Cerebellar cortex (tissue), 1 donor: ENCODE data around the gene DCST1.
"Not testable (repeated sequence)": the region's sequence is repeated elsewhere in the genome, so short reads cannot be mapped to it uniquely, and the experiment has no call there.

Experiments used
- DNase-seq: peaks from one replicate; pipeline ENCODE4 v3.0.0-alpha.2; 2015; ENCODE audit warnings: low spot score

The DCST1 gene

GRCh38 chr1:155033524-155033923 lies at the start of gene DCST1, which contains the start of gene DCST2:
Gene DCST1 (plus strand): TSS chr1:155033824. CDS start chr1:155034037, 213 bp downstream.
Gene DCST2 (minus strand): TSS chr1:155033781. CDS start chr1:155033701, 80 bp downstream.
- no peak for DNase-seq

- not testable (repeated sequence) for DNase-seq
These were observed 46.9 kb upstream of the DCST1 start for GRCh38 chr1:154986736-154987135.

GRCh38 chr1:154987326-154987725 lies 46.3 kb upstream of the DCST1 start:
- DNase-seq: no peak

GRCh38 chr1:154988058-154988954 lies 45.3 kb upstream of the DCST1 start:
- DNase-seq: no peak

GRCh38 chr1:154989195-154989860 lies 44.3 kb upstream of the DCST1 start:
- no peak for DNase-seq

- DNase-seq: no peak
These were observed 43.3 kb upstream of the DCST1 start for GRCh38 chr1:154990276-154990675.

GRCh38 chr1:154992721-154993571 lies 40.7 kb upstream of the DCST1 start:
- DNase-seq: no peak

GRCh38 chr1:154993572-154994268 lies 39.9 kb upstream of the DCST1 start, which contains the start of gene LENEP:
Gene LENEP (plus strand): TSS chr1:154993586. CDS start chr1:154993608, 22 bp downstream.
- DNase-seq: no peak

- DNase-seq: no peak
These were observed 39.4 kb upstream of the DCST1 start for GRCh38 chr1:154994269-154994587.

GRCh38 chr1:154994591-154994990 lies 39.0 kb upstream of the DCST1 start:
- no peak for DNase-seq

- peak; percentile 64 for DNase-seq
These were observed 38.2 kb upstream of the DCST1 start for GRCh38 chr1:154995301-154995983.

- DNase-seq: no peak
These were observed 36.5 kb upstream of the DCST1 start for GRCh38 chr1:154996966-154997701.

GRCh38 chr1:154998201-154998780 lies 35.3 kb upstream of the DCST1 start:
- DNase-seq: no peak

GRCh38 chr1:154998818-154999570 lies 34.6 kb upstream of the DCST1 start:
- peak; percentile 86 for DNase-seq

- peak; percentile 61 for DNase-seq
These were observed 33.8 kb upstream of the DCST1 start for GRCh38 chr1:154999571-155000410.

- no peak for DNase-seq
These were observed 33.3 kb upstream of the DCST1 start for GRCh38 chr1:155000411-155000725.

GRCh38 chr1:155000726-155001424 lies 32.7 kb upstream of the DCST1 start:
- peak; percentile 92 for DNase-seq

GRCh38 chr1:155001425-155001674 lies 32.3 kb upstream of the DCST1 start:
- no peak for DNase-seq
